H1 (cell line): Measurements from ENCODE around the gene SNTG2. TPM values are rescaled to one million over a fixed set of nuclear protein-coding genes. Genes with fewer than 3 reads are reported as not detected.

Experiments used
- CTCF ChIA-PET: fragments of 300-600 bp; sonication (Branson Sonifier 250); formaldehyde crosslinking; loops from one replicate; lab custom pipeline; 2021; ENCODE audit not compliant: partially characterized antibody; lab: Charles Lee
- POLR2A ChIA-PET: fragments of 300-600 bp; sonication (Branson Sonifier 250); formaldehyde crosslinking; loops from one replicate; lab custom pipeline; 2021; ENCODE audit warnings: inconsistent platforms; ENCODE audit not compliant: partially characterized antibody; lab: Charles Lee
- DNase-seq, 2 experiments: peaks; one replicate each; pipeline versions ENCODE4 v3.0.0 to v3.0.0-alpha.2; 2010 to 2022; ENCODE audit warnings: low spot score in 2 of 2, low read depth in 1 of 2, mixed read lengths in 1 of 2
- FAIRE-seq: peaks from 2 replicates; lab custom pipeline; 2011; peaks lifted over from hg19 to GRCh38; lab: Jason Lieb, UNC
- H2AFZ ChIP-seq: 2 replicates; pipeline ENCODE4 v1.8.1; 2012; ENCODE audit warnings: low read length, inconsistent platforms
- H2AK5ac ChIP-seq: 2 replicates; pipeline ENCODE4 v1.6.1; 2013; ENCODE audit warnings: low read depth, low read length
- H2BK120ac ChIP-seq: replicated peaks from 2 replicates; pipeline ENCODE3; 2013; ENCODE audit warnings: low read depth, low read length, inconsistent platforms
- H2BK12ac ChIP-seq: 2 replicates; pipeline ENCODE4 v1.6.1; 2013; ENCODE audit warnings: low read depth, low read length
- H2BK15ac ChIP-seq: 2 replicates; pipeline ENCODE4 v1.6.1; 2013; ENCODE audit warnings: low read length
- H2BK20ac ChIP-seq: 2 replicates; pipeline ENCODE4 v1.6.1; 2013; ENCODE audit warnings: low read length
- H2BK5ac ChIP-seq: 2 replicates; pipeline ENCODE4 v1.6.1; 2013; ENCODE audit warnings: low read depth, low read length
- H3K14ac ChIP-seq: 2 replicates; pipeline ENCODE4 v1.6.1; 2013; ENCODE audit warnings: inconsistent platforms; ENCODE audit not compliant: insufficient read length
- H3K18ac ChIP-seq: 2 replicates; pipeline ENCODE4 v1.6.1; 2013; ENCODE audit warnings: low read length; ENCODE audit errors: extremely low read depth
- H3K23ac ChIP-seq: 2 replicates; pipeline ENCODE4 v1.6.1; 2013; ENCODE audit warnings: inconsistent platforms; ENCODE audit not compliant: insufficient read length
- H3K23me2 ChIP-seq: 2 replicates; pipeline ENCODE4 v1.6.1; 2013; ENCODE audit warnings: low read depth, low read length
- H3K27ac ChIP-seq: 2 replicates; pipeline ENCODE4 v1.6.1; 2011; ENCODE audit warnings: low read depth, low read length, inconsistent platforms
- H3K27me3 ChIP-seq, 4 experiments: replicated peaks in 1 of 4; 1 replicate in 1 of 4; 2 replicates in 3 of 4; pipeline versions ENCODE4 v1.6.1 to v1.8.1; 2011 to 2013; ENCODE audit warnings: low read length in 3 of 4, mild to moderate bottlenecking in 3 of 4, inconsistent platforms in 2 of 4, mixed read lengths in 2 of 4, moderate library complexity in 1 of 4; ENCODE audit not compliant: control insufficient read depth in 3 of 4, insufficient read depth in 3 of 4; ENCODE audit errors: extremely low read depth in 1 of 4
- H3K36me3 ChIP-seq, 4 experiments: 2 replicates each; pipeline versions ENCODE4 v1.6.1 to v1.8.1; 2011 to 2013; ENCODE audit warnings: mild to moderate bottlenecking in 4 of 4, low read length in 3 of 4, moderate library complexity in 2 of 4, control low read depth in 1 of 4, inconsistent platforms in 1 of 4; ENCODE audit not compliant: insufficient read depth in 4 of 4, control insufficient read depth in 2 of 4
- H3K4ac ChIP-seq: replicated peaks from 2 replicates; pipeline ENCODE3; 2013; ENCODE audit warnings: low read length, low read depth, mixed read lengths, inconsistent platforms; ENCODE audit not compliant: insufficient read length
- H3K4me1 ChIP-seq, 4 experiments: replicated peaks in 1 of 4; 1 replicate in 1 of 4; 2 replicates in 3 of 4; pipeline versions ENCODE4 v1.6.1 to v1.8.1; 2011 to 2013; ENCODE audit warnings: low read length in 3 of 4, inconsistent platforms in 2 of 4, mixed read lengths in 1 of 4; ENCODE audit not compliant: insufficient read depth in 4 of 4, control insufficient read depth in 3 of 4
- H3K4me2 ChIP-seq, 2 experiments: 2 replicates each; pipeline versions ENCODE4 v1.6.1 to v1.8.1; 2011 to 2013; ENCODE audit warnings: low read depth in 2 of 2, low read length in 2 of 2, control low read depth in 1 of 2, inconsistent platforms in 1 of 2, mild to moderate bottlenecking in 1 of 2; ENCODE audit not compliant: insufficient read depth in 1 of 2
- H3K4me3 ChIP-seq, 4 experiments: fragments of 200-600, 300-600 bp in 1 of 4; sonication (generic), shearing (Covaris generic), sonication (Bioruptor Twin) in 1 of 4; 2 replicates each; pipeline versions ENCODE4 v1.5.1 to v1.8.1; 2011 to 2016; ENCODE audit warnings: low read length in 4 of 4, low read depth in 3 of 4, control low read depth in 2 of 4, inconsistent platforms in 2 of 4, mild to moderate bottlenecking in 2 of 4, mixed read lengths in 1 of 4, moderate library complexity in 1 of 4; ENCODE audit not compliant: insufficient read depth in 2 of 4; ENCODE audit errors: extremely low read depth in 1 of 4
- H3K56ac ChIP-seq: replicated peaks from 2 replicates; pipeline ENCODE3; 2013; ENCODE audit warnings: low read depth, mild to moderate bottlenecking, mixed read lengths, low read length, inconsistent platforms; ENCODE audit not compliant: insufficient read length
- H3K79me1 ChIP-seq: 2 replicates; pipeline ENCODE4 v1.6.1; 2013; ENCODE audit warnings: low read depth, low read length, control low read depth
- H3K79me2 ChIP-seq, 2 experiments: 2 replicates each; pipeline versions ENCODE4 v1.6.1 to v1.8.1; 2012 to 2013; ENCODE audit warnings: low read length in 2 of 2, mild to moderate bottlenecking in 2 of 2, inconsistent platforms in 1 of 2; ENCODE audit not compliant: insufficient read depth in 2 of 2, control insufficient read depth in 1 of 2
- H3K9ac ChIP-seq, 4 experiments: replicated peaks in 1 of 4; 1 replicate in 1 of 4; 2 replicates in 3 of 4; pipeline versions ENCODE4 v1.6.1 to v1.8.1; 2011 to 2013; ENCODE audit warnings: low read depth in 3 of 4, low read length in 3 of 4, control low read depth in 2 of 4, mild to moderate bottlenecking in 2 of 4, moderate library complexity in 2 of 4, inconsistent platforms in 1 of 4; ENCODE audit errors: extremely low read depth in 1 of 4
- H3K9me3 ChIP-seq, 2 experiments: 2 replicates each; pipeline versions ENCODE4 v1.6.1 to v1.8.1; 2012 to 2013; ENCODE audit warnings: mild to moderate bottlenecking in 2 of 2, moderate library complexity in 2 of 2, control low read depth in 1 of 2, inconsistent platforms in 1 of 2, low read depth in 1 of 2, low read length in 1 of 2, mixed read lengths in 1 of 2; ENCODE audit not compliant: insufficient read depth in 2 of 2
- H4K20me1 ChIP-seq, 2 experiments: replicated peaks in 1 of 2; 2 replicates each; pipeline versions ENCODE3 to v1.8.1; 2011 to 2013; ENCODE audit warnings: inconsistent platforms in 2 of 2, low read length in 2 of 2, mild to moderate bottlenecking in 1 of 2; ENCODE audit not compliant: insufficient read depth in 2 of 2, control insufficient read depth in 1 of 2
- H4K5ac ChIP-seq: 2 replicates; pipeline ENCODE4 v1.6.1; 2013; ENCODE audit warnings: low read length, low read depth, mixed read lengths, inconsistent platforms; ENCODE audit not compliant: insufficient read length
- H4K8ac ChIP-seq: 2 replicates; pipeline ENCODE4 v1.8.0; 2013; ENCODE audit warnings: mild to moderate bottlenecking, moderate library complexity, low read length, inconsistent platforms; ENCODE audit not compliant: insufficient read depth; ENCODE audit errors: extremely low read depth
- H4K91ac ChIP-seq: replicated peaks from 2 replicates; pipeline ENCODE3; 2013; ENCODE audit warnings: low read length, mixed read lengths, inconsistent platforms; ENCODE audit not compliant: insufficient read length
- CREB1 ChIP-seq: IDR thresholded peaks from 2 replicates; pipeline ENCODE4 v1.6.1; 2012; ENCODE audit warnings: inconsistent platforms
- EP300 ChIP-seq, 2 experiments: IDR thresholded peaks; 1 replicate in 1 of 2; 2 replicates in 1 of 2; pipeline ENCODE4 v1.6.1; 2011 to 2012; ENCODE audit warnings: low read depth in 2 of 2, low read length in 2 of 2, mild to moderate bottlenecking in 2 of 2, borderline replicate concordance in 1 of 2, inconsistent platforms in 1 of 2, moderate library complexity in 1 of 2
- EZH2 ChIP-seq: fragments of 200-600 bp; sonication (generic); IDR thresholded peaks from 2 replicates; pipeline ENCODE4 v1.7.1; 2012; ENCODE audit warnings: low read depth, mild to moderate bottlenecking, moderate library complexity, low read length, inconsistent platforms; ENCODE audit not compliant: severe bottlenecking
- FOSL1 ChIP-seq: IDR thresholded peaks from 2 replicates; pipeline ENCODE4 v1.6.1; 2011; ENCODE audit warnings: mild to moderate bottlenecking, low read depth, low read length, moderate library complexity; ENCODE audit not compliant: insufficient read depth
- HDAC2 ChIP-seq, 2 experiments: fragments of 300-600 bp in 1 of 2; sonication (generic) in 1 of 2; IDR thresholded peaks; 2 replicates each; pipeline ENCODE4 v1.6.1; 2011 to 2012; ENCODE audit warnings: low read depth in 2 of 2, low read length in 2 of 2, mild to moderate bottlenecking in 2 of 2, moderate library complexity in 2 of 2, borderline replicate concordance in 1 of 2, inconsistent platforms in 1 of 2
- JUND ChIP-seq: IDR thresholded peaks from 2 replicates; pipeline ENCODE4 v1.6.1; 2011; ENCODE audit warnings: mild to moderate bottlenecking, improper control_type of control experiment, low read length
- MAFK ChIP-seq: IDR thresholded peaks from 2 replicates; pipeline ENCODE4 v1.6.1; 2012; ENCODE audit warnings: low read depth, mild to moderate bottlenecking, improper control_type of control experiment, low read length
- RBBP5 ChIP-seq: IDR thresholded peaks from 2 replicates; pipeline ENCODE4 v1.7.1; 2012; ENCODE audit warnings: low read depth, mild to moderate bottlenecking, inconsistent platforms, low read length, moderate library complexity, borderline replicate concordance
- SP1 ChIP-seq: IDR thresholded peaks from 2 replicates; pipeline ENCODE4 v1.6.1; 2011; ENCODE audit warnings: low read depth, low read length
- SP4 ChIP-seq: IDR thresholded peaks from 2 replicates; pipeline ENCODE4 v1.6.1; 2012; ENCODE audit warnings: low read length, inconsistent platforms
- SRF ChIP-seq: IDR thresholded peaks from 2 replicates; pipeline ENCODE4 v1.6.1; 2011; ENCODE audit warnings: mild to moderate bottlenecking, low read depth, low read length, moderate library complexity
- WGBS, 2 experiments: shearing (Covaris generic) in 1 of 2; methylation state at CpG; one replicate each; pipeline versions ENCODE4 v1.1.6 to v1.1.7; 2013 to 2015; ENCODE audit warnings: low lambda C conversion rate in 2 of 2, mixed read lengths in 2 of 2, inconsistent platforms in 1 of 2, low coverage in 1 of 2, missing lambda C conversion rate in 1 of 2; ENCODE audit not compliant: insufficient replicate concordance in 2 of 2, insufficient coverage in 1 of 2, insufficient read length in 1 of 2; ENCODE audit errors: extremely low coverage in 1 of 2, missing lambda C conversion rate in 1 of 2; 5-methylcytosine and 5-hydroxymethylcytosine counted together
- polyA plus RNA-seq, 7 experiments: library from polyadenylated mRNA; depleted of rRNA in 3 of 7; stranded (reverse) in 5 of 7; unstranded in 2 of 7; fragments of >200 nt in 5 of 7; fragments of 200-250 nt in 2 of 7; gene quantifications; 1 replicate in 5 of 7; 2 replicates in 1 of 7; 4 replicates in 1 of 7; pipeline versions ENCODE4 v1.2.1 to v1.2.3, GENCODE V29; 2011 to 2013; ENCODE audit warnings: missing spikeins in 2 of 7, mixed read lengths in 2 of 7
- total RNA-seq: library from RNA; stranded (reverse); fragmentation: NEBNext Ultra II Directional; extraction: Animal tissue kit (Norgen Biotek cat#: 25700); gene quantifications from 2 replicates; pipeline ENCODE4 v1.2.1, GENCODE V29; 2021
- TF ChIP-seq, protein P1 (sequence below): IDR thresholded peaks from 2 replicates; pipeline ENCODE4 v1.6.1; 2012; ENCODE audit warnings: inconsistent platforms

Gene SNTG2
- total and polyA plus RNA-seq, 2 of the 8 experiments (the other 6 are each of a cell fraction or from before 2014, with no cell fraction given), result 6.6 to 18.1 TPM

DNA sequence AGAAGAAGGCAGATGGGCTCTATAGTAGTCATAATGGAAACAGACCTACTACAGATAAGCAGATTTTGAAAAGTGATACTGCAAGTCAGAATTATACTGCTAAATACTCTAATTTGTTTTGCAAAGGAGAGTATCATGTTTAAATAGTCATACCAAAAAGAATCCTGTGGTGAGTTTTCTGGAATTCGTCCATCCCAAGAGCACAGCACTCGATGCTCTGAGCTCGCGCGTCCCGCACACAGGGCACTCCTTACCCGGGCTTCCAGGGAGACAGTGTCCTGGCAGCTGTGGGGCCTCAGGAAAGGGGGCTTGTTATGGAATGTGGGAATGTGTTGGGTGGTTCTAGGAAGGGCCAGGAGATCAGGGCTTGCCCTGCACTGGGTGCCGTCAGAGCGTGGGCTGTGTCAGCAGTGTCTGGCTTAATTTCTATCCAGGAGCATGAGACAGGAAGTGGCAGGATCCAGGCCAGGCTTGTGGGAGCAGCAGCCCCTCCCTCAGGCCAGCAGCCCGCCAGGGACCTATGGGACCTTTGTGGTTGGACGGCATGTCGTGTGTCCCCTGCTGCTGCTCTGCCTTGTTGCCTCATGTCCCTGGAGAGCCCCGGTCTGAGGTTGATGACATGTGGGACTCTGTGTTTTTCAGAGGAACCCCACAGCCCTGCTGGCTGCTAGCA lies 269.4 kb downstream of the SNTG2 start:
- no peaks in the 10 kb centered on the region for H3K23me2 ChIP-seq
- H3K27ac ChIP-seq, result no peak overlapping the region
- H2AFZ ChIP-seq, result no peak overlapping the region
- no peak overlapping the region for H2BK120ac ChIP-seq
- H3K4me1 ChIP-seq, result no peaks in the 10 kb centered on the region
- 91% methylated on average over 13 of the region's 13 CpGs; no CpG with 5 or more reads in 1 of the 2 experiments for WGBS, 2 experiments
- H3K4ac ChIP-seq, result no peak overlapping the region
- H3K14ac ChIP-seq, result no peak overlapping the region
- no peaks in the 10 kb centered on the region for H3K79me2 ChIP-seq
- CTCF ChIA-PET, result interaction anchor here (0.7 kb wide), 1 partner anchor 72 kb away, joined by 3 read pairs; no protein-coding TSS in a partner anchor
- no peak overlapping the region for H2BK15ac ChIP-seq
- no peak overlapping the region for H2BK12ac ChIP-seq
- H4K8ac ChIP-seq, result no peak overlapping the region
- no peak overlapping the region for H3K18ac ChIP-seq
- H4K20me1 ChIP-seq, result no peaks in the 10 kb centered on the region
- H3K9ac ChIP-seq, result no peak overlapping the region
- FAIRE-seq (no peak), DNase-seq (no peak)
- no peak overlapping the region for H4K5ac ChIP-seq
- H3K56ac ChIP-seq, result no peak overlapping the region
- H2BK5ac ChIP-seq, result no peak overlapping the region
- TF ChIP-seq CREB1 (no peak), SRF (no peak), EZH2 (no peak), SP4 (no peak), SP1 (no peak), EP300 (IDR thresholded peaks at IDR 0.05; ENCODE audit: borderline replicate concordance in 1 of 2, low read depth in 2 of 2, low read length in 2 of 2) (no peak), FOSL1 (no peak), MAFK (no peak), RBBP5 (no peak), HDAC2 (IDR thresholded peaks at IDR 0.05; ENCODE audit: borderline replicate concordance in 1 of 2, low read depth in 2 of 2, low read length in 2 of 2) (no peak), JUND (no peak)
- TF ChIP-seq, protein P1, sequence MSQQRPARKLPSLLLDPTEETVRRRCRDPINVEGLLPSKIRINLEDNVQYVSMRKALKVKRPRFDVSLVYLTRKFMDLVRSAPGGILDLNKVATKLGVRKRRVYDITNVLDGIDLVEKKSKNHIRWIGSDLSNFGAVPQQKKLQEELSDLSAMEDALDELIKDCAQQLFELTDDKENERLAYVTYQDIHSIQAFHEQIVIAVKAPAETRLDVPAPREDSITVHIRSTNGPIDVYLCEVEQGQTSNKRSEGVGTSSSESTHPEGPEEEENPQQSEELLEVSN, result no peak
- H3K23ac ChIP-seq, result no peak overlapping the region
- H4K91ac ChIP-seq, result no peak overlapping the region
- POLR2A ChIA-PET, result no interaction called here
- no peaks in the 10 kb centered on the region for H3K36me3 ChIP-seq
- H3K4me2 ChIP-seq, result no peak overlapping the region
- H3K9me3 ChIP-seq, result peaks cover 0 to 3% of the 10 kb centered on the region in 2 experiments; a peak in 1 of 4 replicates
- H3K79me1 ChIP-seq, result no peaks in the 10 kb centered on the region
- H2AK5ac ChIP-seq, result no peak overlapping the region
- H2BK20ac ChIP-seq, result no peak overlapping the region
- no peaks in the 10 kb centered on the region for H3K27me3 ChIP-seq
- H3K4me3 ChIP-seq, result no peak overlapping the region
